GM12874 (cell line): ENCODE measurements around the gene HYPK.

Source experiments
- TF ChIP-seq, protein P1 (sequence below): IDR thresholded peaks from 2 replicates; pipeline ENCODE4 v1.5.1; 2011; ENCODE audit warnings: low read depth, mild to moderate bottlenecking, control low read depth, low read length, moderate library complexity; ENCODE audit not compliant: insufficient read depth

HYPK gene

GRCh38 chr15:43800286-43801141 is at the start of gene HYPK:
HYPK (plus strand) TSS chr15:43800599; CDS start chr15:43800623, 24 bp downstream.
- TF ChIP-seq, protein P1, sequence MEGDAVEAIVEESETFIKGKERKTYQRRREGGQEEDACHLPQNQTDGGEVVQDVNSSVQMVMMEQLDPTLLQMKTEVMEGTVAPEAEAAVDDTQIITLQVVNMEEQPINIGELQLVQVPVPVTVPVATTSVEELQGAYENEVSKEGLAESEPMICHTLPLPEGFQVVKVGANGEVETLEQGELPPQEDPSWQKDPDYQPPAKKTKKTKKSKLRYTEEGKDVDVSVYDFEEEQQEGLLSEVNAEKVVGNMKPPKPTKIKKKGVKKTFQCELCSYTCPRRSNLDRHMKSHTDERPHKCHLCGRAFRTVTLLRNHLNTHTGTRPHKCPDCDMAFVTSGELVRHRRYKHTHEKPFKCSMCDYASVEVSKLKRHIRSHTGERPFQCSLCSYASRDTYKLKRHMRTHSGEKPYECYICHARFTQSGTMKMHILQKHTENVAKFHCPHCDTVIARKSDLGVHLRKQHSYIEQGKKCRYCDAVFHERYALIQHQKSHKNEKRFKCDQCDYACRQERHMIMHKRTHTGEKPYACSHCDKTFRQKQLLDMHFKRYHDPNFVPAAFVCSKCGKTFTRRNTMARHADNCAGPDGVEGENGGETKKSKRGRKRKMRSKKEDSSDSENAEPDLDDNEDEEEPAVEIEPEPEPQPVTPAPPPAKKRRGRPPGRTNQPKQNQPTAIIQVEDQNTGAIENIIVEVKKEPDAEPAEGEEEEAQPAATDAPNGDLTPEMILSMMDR, result no peak

DNA sequence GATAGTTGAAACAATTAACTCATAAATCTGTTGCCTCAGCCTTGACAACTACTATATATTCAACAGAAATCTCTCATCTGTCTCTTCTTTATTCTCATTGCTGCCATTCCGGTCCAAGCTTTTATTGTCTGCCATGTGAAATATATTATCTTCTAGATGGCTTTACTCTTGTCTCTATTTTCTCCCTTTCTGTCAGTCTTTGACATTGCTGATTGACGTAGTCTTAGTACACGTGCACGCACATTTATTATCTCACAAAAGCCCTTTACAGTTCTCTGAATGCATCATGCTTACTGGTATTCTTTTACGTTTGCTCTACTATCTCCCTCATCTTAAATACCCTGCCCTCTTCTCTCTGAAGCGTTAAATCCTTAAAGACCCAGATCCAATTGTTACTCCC is 48.5 kb upstream of the HYPK start:
- TF ChIP-seq, protein P1, result no peak

DNA sequence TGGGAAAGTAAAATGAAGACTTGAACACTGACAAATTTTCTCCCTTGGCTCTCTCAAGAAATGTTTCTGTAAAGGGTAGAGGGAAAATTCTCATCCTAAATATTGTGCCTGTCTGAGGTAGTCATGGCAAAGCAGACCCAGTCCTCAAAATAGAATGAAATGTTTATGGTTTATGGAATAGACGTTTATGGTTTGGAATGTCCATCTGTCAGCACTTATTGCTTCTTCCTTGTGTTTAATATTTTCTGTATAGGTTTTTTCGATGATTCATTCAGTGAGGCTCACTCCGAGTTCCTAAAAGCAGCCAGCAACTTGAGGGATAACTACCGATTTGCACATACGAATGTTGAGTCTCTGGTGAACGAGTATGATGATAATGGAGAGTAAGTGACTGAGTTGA is 37.6 kb upstream of the HYPK start:
- TF ChIP-seq, protein P1, result no peak

GRCh38 chr15:43763819-43764446 is 36.5 kb upstream of the HYPK start:
- TF ChIP-seq, protein P1, result no peak

DNA sequence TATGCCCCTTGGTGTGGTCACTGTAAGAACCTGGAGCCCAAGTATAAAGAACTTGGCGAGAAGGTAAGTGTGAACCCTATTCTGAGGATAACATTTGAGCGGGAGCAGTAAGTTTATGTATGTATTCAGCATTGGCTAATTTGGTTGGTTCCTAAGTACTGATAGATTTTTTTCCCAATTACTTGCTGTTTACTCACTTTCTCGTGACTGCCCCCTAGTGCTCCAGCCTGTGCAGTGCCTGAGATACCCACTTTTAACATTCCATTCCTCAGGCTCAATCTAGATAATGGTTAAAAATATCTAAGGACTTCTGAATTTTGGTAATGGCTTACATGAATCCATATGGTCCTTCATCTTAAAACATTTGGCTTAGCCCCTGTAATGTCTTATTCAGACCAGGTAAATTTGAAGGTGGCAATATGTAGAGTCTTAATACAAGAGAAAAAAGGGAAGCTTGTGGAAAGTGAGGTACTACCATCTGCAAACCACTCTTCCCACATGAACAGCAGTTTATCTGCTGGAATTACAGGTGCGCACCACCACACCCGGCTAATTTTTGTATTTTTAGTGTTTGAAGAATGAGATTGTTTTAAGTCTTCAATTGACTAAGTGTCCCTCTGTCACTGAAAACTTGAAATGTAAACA is 30.7 kb upstream of the HYPK start:
- TF ChIP-seq, protein P1, result peak; percentile 77

DNA sequence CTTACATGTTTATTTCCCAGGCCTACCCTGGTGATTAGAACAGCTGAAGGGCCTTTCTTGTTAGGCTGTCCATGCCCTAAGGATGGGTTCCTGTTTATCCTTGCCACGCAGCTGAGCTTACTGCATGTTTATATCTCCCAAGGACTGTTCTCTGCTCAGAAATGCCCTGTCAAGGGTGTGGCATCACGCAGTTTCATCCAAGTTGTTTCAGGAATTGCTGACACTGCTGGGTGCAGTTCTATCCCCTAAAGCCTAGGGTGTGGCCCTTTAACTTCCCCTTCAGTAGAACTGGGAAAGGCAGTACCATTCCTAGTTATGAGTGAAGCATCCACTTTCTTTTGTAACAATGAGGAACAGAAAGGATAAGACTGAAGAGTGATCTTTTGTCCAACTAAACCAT is 28.6 kb upstream of the HYPK start:
- TF ChIP-seq, protein P1, result no peak

DNA sequence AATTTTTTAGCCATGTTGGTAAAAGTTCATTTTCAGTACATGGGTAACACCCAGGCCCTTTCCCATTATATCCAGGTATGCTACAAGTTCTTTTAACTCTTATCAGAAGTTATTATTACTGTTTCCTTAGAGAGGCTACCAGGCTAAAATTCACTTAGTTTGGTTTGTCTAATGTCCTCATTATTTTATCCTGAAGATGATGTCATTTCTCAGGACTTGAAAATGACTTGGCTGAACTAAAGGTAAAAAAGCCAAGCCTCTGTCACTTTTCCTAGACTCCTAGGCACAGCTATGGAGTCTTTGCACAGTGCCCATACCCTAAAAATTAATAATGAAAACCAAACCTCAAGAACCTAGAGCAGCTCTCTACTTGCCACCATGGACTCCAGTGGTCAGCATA is 27.8 kb upstream of the HYPK start:
- TF ChIP-seq, protein P1, result no peak
